Liver (tissue), 3 donors: ENCODE measurements around the gene FOXL1.

Experiments used
- CTCF ChIP-seq: fragments of 150-350 bp; IDR thresholded peaks from 2 replicates; pipeline ENCODE4 v1.5.1; 2017; ENCODE audit warnings: improper control_type of control experiment, low read depth, low read length; ENCODE audit not compliant: missing input control
- HNF4G ChIP-seq: IDR thresholded peaks from 2 replicates; pipeline ENCODE4 v1.6.1; 2016; ENCODE audit warnings: antibody characterized with exemption
- YY1 ChIP-seq: IDR thresholded peaks from 2 replicates; pipeline ENCODE4 v1.6.1; 2016; ENCODE audit warnings: antibody characterized with exemption, mild to moderate bottlenecking
- TF ChIP-seq, protein P1 (sequence below): IDR thresholded peaks from 2 replicates; pipeline ENCODE4 v1.6.1; 2016; ENCODE audit warnings: antibody characterized with exemption, mild to moderate bottlenecking
- donor health status: healthy.
- donor health status: healthy.

GRCh38 chr16:86531641-86532525 lies 46.5 kb upstream of the FOXL1 start:
- TF ChIP-seq, protein P1, sequence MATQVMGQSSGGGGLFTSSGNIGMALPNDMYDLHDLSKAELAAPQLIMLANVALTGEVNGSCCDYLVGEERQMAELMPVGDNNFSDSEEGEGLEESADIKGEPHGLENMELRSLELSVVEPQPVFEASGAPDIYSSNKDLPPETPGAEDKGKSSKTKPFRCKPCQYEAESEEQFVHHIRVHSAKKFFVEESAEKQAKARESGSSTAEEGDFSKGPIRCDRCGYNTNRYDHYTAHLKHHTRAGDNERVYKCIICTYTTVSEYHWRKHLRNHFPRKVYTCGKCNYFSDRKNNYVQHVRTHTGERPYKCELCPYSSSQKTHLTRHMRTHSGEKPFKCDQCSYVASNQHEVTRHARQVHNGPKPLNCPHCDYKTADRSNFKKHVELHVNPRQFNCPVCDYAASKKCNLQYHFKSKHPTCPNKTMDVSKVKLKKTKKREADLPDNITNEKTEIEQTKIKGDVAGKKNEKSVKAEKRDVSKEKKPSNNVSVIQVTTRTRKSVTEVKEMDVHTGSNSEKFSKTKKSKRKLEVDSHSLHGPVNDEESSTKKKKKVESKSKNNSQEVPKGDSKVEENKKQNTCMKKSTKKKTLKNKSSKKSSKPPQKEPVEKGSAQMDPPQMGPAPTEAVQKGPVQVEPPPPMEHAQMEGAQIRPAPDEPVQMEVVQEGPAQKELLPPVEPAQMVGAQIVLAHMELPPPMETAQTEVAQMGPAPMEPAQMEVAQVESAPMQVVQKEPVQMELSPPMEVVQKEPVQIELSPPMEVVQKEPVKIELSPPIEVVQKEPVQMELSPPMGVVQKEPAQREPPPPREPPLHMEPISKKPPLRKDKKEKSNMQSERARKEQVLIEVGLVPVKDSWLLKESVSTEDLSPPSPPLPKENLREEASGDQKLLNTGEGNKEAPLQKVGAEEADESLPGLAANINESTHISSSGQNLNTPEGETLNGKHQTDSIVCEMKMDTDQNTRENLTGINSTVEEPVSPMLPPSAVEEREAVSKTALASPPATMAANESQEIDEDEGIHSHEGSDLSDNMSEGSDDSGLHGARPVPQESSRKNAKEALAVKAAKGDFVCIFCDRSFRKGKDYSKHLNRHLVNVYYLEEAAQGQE: no peak
- TF ChIP-seq CTCF (no peak), YY1 (no peak), HNF4G (no peak)
